ENCODE results near the gene CALR3.

GRCh38 chr19:16497042-16497441, 1.1 kb upstream of the CALR3 start:
- no peak for TF ChIP-seq GATA2 (IDR thresholded peaks at IDR 0.05; ENCODE audit: low read depth, low read length)
- TF ChIP-seq GATA3 (IDR thresholded peaks at IDR 0.05; ENCODE audit: low read depth, low read length) = no peak

Measured in SH-SY5Y (cell line).